Vein endothelial cell (primary cell): Measurements from ENCODE around the gene TPH1. TPM values are rescaled to one million over a fixed set of nuclear protein-coding genes. Genes with fewer than 3 reads are reported as not detected.

Experiments used
- total RNA-seq: library from RNA; depleted of rRNA; stranded (reverse); fragments of >200 nt; gene quantifications from 2 replicates; pipeline ENCODE4 v1.2.3, GENCODE V29; 2012

TPH1 gene
- total RNA-seq = 0.10 and 0.33 TPM in 2 replicates

DNA sequence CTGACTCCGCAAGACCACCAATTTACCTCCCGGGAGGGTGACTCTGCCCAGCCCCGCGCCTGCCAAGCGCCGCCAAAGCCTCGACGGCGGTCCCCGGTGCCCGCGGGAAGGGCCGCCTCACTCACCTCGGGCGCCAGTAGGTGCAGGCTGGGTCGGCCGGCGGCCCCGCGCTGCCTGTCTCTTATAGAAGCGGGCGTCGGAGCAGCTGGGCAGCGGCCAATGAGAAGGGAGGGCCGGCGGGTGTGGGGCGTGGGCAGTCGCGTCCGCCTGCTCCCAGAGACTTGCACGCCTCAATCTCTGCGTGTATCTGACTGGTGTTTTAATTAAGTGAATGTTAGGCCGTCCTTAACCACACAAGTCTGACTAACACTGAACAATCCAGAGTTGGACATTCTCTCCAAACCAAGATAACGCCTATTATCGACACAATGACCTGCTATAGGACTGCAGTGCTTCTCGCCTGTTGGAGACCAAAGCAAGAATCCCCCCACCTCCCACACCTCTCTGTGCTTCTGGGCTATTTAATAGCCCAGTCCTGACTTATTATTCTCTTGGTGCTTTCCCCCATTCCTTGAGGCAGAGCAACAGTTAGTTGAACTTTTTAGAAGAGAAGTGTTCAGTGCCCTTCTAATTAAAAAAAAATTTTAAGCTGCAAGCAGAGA is at the start of gene TPH1:
Gene TPH1, minus strand, starts transcription at position 154 of the 662 bp plus-strand sequence. CDS start 5,507 bp downstream, outside the sequence.

DNA sequence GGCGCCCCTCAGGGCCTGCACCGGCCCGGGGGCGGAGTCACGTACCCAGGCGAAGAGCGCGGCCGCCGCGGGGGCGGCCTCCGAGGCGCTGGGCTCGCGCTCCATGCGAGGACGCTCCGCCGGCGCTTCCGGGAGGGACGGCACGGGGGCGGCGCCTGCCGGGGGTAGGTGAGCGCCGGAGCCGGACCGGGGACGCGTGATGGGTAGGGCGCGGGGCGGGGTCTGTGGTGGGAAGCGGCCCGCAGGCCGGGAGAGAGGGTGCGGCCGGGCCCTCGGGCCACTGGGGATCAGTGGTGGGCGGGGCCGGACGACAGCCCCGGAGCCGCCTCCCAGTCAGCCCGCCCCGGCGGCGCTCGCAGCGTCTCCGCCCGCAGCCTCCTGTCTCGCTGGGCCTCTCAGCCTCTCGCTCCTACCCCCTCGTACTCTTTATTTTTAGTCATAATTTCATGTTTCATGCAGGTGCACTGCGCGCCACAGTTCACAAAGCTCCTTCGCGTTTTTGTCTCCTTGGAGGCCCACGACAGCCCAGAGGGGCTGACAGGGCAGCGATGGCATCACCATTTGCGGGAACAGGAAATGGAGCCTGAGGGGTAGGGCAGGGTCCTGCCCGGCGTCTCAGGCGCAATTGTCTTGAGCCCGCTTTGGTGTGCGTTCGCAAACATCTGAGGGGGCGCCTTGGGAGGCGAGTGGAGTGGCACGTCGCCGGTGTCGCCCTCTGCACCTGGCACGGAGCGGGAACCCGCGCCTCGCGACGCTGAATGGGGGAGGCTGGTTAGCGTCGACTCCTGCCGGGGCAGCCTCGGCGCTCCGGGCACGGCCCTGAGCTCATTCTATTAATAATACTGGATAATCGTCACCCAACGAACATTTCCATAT is 32.9 kb downstream of the TPH1 start, which contains the start of gene SERGEF:
Gene SERGEF, minus strand, starts transcription at position 142 of the 876 bp plus-strand sequence. Its CDS starts 37 bp downstream, at position 105.

Other genes starting within 250 kb of the TPH1 start
- gene SERGEF, start 33.2 kb downstream of the TPH1 start, total RNA-seq = 10.2 and 14.4 TPM in 2 replicates
- gene SAAL1, start 59.8 kb upstream of the TPH1 start, total RNA-seq = 17.0 and 20.2 TPM in 2 replicates
- not detected in 2 replicates for gene MRGPRX3, start 86.3 kb upstream of the TPH1 start, total RNA-seq
- gene MRGPRX4, start 126.6 kb upstream of the TPH1 start, total RNA-seq = not detected in 2 replicates
- gene SAA4, start 190.5 kb upstream of the TPH1 start, total RNA-seq = not detected in 2 replicates
- not detected in 2 replicates for gene SAA2, start 202.4 kb upstream of the TPH1 start, total RNA-seq
- not detected in 2 replicates for gene SAA1, start 220.0 kb upstream of the TPH1 start, total RNA-seq